Upper lobe of left lung (tissue), 6 donors: ENCODE data around the gene AGAP1. TPM values are rescaled to one million over a fixed set of nuclear protein-coding genes. Genes with fewer than 3 reads are reported as not detected.

ENCODE experiments used
- ATAC-seq, 2 donors: fragments of 200-7000 bp; cut with Tn5 transposase; one replicate each; pipeline ENCODE4 v1.9.1; 2022; ENCODE audit warnings: mild to moderate bottlenecking in 2 of 2, moderate library complexity in 2 of 2; ENCODE audit not compliant: low FRiP score in 2 of 2
- DNase-seq, 2 donors: peaks; one replicate each; pipeline ENCODE4 v3.0.0-alpha.2; 2019 to 2020
- H3K27ac ChIP-seq, 4 donors: fragments of 200-600 bp; sonication (generic); one replicate each; pipeline ENCODE4 v1.5.1; 2016 to 2019
- H3K27me3 ChIP-seq, 4 donors: fragments of 200-600 bp; sonication (generic); one replicate each; pipeline ENCODE4 v1.5.1; 2017 to 2019
- H3K36me3 ChIP-seq, 4 donors: fragments of 200-600 bp; sonication (generic); one replicate each; pipeline ENCODE4 v1.5.1; 2016 to 2019
- H3K4me1 ChIP-seq, 4 donors: fragments of 200-600 bp; sonication (generic); one replicate each; pipeline ENCODE4 v1.5.1; 2018 to 2019
- H3K4me3 ChIP-seq, 4 donors: fragments of 200-600 bp; sonication (generic); one replicate each; pipeline ENCODE4 v1.5.1; 2017 to 2019; ENCODE audit warnings: mild to moderate bottlenecking in 2 of 4, moderate library complexity in 1 of 4
- H3K9me3 ChIP-seq, 4 donors: fragments of 200-600 bp; sonication (generic); one replicate each; pipeline ENCODE4 v1.5.1; 2018 to 2019
- EP300 ChIP-seq, 4 donors: sonication (generic); formaldehyde crosslinking; IDR thresholded peaks; one replicate each; pipeline ENCODE4 v1.5.1; 2017; ENCODE audit warnings: antibody characterized with exemption in 4 of 4, control low read depth in 2 of 4
- POLR2A ChIP-seq, 4 donors: fragments of 450-650 bp; IDR thresholded peaks; one replicate each; pipeline ENCODE4 v1.5.1; 2016 to 2017; ENCODE audit warnings: antibody characterized with exemption in 4 of 4, mild to moderate bottlenecking in 2 of 4
- POLR2AphosphoS5 ChIP-seq, 2 donors: sonication (generic); formaldehyde crosslinking; IDR thresholded peaks; one replicate each; pipeline ENCODE4 v1.5.1; 2017; ENCODE audit warnings: antibody characterized with exemption in 2 of 2
- WGBS, 2 donors: methylation state at CpG; one replicate each; pipeline ENCODE4 v1.1.5; 2017 to 2018; 5-methylcytosine and 5-hydroxymethylcytosine counted together
- total RNA-seq, 6 donors: library from RNA; depleted of rRNA in 4 of 6; stranded (reverse); fragments of >200 nt in 4 of 6; gene quantifications; one replicate each; pipeline versions ENCODE4 v1.1.0 to v1.2.1, GENCODE V29; 2016 to 2021
- TF ChIP-seq, protein P1 (sequence below), 6 experiments: fragments of 450-650 bp in 4 of 6; fragments of 200-600 bp in 2 of 6; sonication (generic) in 2 of 6; IDR thresholded peaks; one replicate each; pipeline ENCODE4 v1.5.1; 2016 to 2019; ENCODE audit warnings: antibody characterized with exemption in 6 of 6
- donor health status: DM: no; HTN: no; CAD: no; lungs with moderate emphysema.
- donor health status: DM: no; HTN: yes; CAD: no; lungs with severe emphysema.

The AGAP1 gene
- total RNA-seq, 6 donors from 2014 or later: 25.5 to 45.1 (median 30.7) TPM

- no peak overlapping the region for H3K4me3 ChIP-seq
- no peaks in the 10 kb centered on the region for H3K27me3 ChIP-seq
- no peak for TF ChIP-seq EP300 (IDR thresholded peaks at IDR 0.05)
- ATAC-seq (no peak), DNase-seq (no peak)
- WGBS, 2 donors: 93 to 97% methylated on average over 13 to 15 of the region's 15 CpGs
- no peak overlapping the region for H3K27ac ChIP-seq
- H3K4me1 ChIP-seq: peaks cover 0 to 8% (median 3%) of the 10 kb centered on the region in 4 donors
- H3K9me3 ChIP-seq: no peaks in the 10 kb centered on the region
- no peaks in the 10 kb centered on the region for H3K36me3 ChIP-seq
Observed at GRCh38 chr2:235612181-235612950, 118.5 kb downstream of the AGAP1 start.

- H3K9me3 ChIP-seq: no peaks in the 10 kb centered on the region
- TF ChIP-seq, protein P1, sequence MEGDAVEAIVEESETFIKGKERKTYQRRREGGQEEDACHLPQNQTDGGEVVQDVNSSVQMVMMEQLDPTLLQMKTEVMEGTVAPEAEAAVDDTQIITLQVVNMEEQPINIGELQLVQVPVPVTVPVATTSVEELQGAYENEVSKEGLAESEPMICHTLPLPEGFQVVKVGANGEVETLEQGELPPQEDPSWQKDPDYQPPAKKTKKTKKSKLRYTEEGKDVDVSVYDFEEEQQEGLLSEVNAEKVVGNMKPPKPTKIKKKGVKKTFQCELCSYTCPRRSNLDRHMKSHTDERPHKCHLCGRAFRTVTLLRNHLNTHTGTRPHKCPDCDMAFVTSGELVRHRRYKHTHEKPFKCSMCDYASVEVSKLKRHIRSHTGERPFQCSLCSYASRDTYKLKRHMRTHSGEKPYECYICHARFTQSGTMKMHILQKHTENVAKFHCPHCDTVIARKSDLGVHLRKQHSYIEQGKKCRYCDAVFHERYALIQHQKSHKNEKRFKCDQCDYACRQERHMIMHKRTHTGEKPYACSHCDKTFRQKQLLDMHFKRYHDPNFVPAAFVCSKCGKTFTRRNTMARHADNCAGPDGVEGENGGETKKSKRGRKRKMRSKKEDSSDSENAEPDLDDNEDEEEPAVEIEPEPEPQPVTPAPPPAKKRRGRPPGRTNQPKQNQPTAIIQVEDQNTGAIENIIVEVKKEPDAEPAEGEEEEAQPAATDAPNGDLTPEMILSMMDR (IDR thresholded peaks at IDR 0.05): no peak
- TF ChIP-seq POLR2AphosphoS5 (IDR thresholded peaks at IDR 0.05): no peak
- TF ChIP-seq EP300 (IDR thresholded peaks at IDR 0.05): no peak
- no peak for TF ChIP-seq POLR2A (IDR thresholded peaks at IDR 0.05)
- H3K27me3 ChIP-seq: no peaks in the 10 kb centered on the region
- WGBS, 2 donors: 88 to 96% methylated on average over 6 of the region's 6 CpGs
- peaks cover 0 to 8% (median 3%) of the 10 kb centered on the region in 4 donors for H3K4me1 ChIP-seq
- DNase-seq (no peak), ATAC-seq (no peak)
- no peak overlapping the region for H3K27ac ChIP-seq
- no peaks in the 10 kb centered on the region for H3K36me3 ChIP-seq
- H3K4me3 ChIP-seq: no peak overlapping the region
Observed at GRCh38 chr2:235613649-235614048, 119.8 kb downstream of the AGAP1 start.

DNA sequence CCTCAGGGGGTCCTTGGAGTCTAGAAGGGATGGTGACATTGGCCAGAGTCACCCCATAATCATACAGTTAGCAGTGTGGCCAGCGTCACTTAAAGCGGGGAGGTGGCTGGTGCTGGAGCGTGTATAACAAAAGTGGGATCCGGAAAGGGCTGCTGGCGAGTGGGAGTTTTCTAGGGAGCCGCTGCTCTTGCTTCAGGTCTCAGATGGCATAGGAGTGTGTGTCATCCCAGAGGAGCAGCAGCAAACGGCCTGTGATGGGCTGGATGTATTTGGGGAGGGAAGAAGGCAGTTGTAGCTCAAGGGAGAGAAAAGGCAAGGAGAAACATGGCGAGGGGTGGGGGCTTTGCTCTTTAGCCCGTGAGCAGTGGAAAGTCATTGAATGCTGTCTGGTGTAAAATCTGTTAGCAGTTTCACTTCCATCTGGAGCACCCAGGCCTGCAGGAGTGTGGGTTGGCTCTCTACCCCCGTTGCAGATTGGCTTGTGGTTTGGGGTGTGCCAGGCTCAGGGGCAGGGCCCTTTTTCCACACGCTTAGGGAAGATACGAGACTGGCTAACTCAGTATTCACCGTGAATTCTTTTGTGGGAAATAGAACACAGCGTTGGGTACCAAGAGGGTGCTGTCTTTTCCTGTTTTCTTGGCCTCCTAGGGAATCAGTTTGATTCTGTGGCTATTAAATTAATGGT lies 120.5 kb downstream of the AGAP1 start:
- no peak for TF ChIP-seq POLR2A (IDR thresholded peaks at IDR 0.05)
- no peak for TF ChIP-seq EP300 (IDR thresholded peaks at IDR 0.05)
- TF ChIP-seq, protein P1 (IDR thresholded peaks at IDR 0.05): no peak
- no peak for TF ChIP-seq POLR2AphosphoS5 (IDR thresholded peaks at IDR 0.05)
- Histone ChIP-seq H3K27ac (no peak overlapping the region), H3K36me3 (no peaks in the 10 kb centered on the region), H3K4me3 (no peak overlapping the region), H3K9me3 (no peaks in the 10 kb centered on the region), H3K27me3 (no peaks in the 10 kb centered on the region), H3K4me1 (peaks cover 0 to 8% (median 3%) of the 10 kb centered on the region in 4 donors)
- DNase-seq (no peak), ATAC-seq (peak in 1 of 2 donors; percentile 41)
- WGBS, 2 donors: 79 to 87% methylated on average over 14 of the region's 14 CpGs

DNA sequence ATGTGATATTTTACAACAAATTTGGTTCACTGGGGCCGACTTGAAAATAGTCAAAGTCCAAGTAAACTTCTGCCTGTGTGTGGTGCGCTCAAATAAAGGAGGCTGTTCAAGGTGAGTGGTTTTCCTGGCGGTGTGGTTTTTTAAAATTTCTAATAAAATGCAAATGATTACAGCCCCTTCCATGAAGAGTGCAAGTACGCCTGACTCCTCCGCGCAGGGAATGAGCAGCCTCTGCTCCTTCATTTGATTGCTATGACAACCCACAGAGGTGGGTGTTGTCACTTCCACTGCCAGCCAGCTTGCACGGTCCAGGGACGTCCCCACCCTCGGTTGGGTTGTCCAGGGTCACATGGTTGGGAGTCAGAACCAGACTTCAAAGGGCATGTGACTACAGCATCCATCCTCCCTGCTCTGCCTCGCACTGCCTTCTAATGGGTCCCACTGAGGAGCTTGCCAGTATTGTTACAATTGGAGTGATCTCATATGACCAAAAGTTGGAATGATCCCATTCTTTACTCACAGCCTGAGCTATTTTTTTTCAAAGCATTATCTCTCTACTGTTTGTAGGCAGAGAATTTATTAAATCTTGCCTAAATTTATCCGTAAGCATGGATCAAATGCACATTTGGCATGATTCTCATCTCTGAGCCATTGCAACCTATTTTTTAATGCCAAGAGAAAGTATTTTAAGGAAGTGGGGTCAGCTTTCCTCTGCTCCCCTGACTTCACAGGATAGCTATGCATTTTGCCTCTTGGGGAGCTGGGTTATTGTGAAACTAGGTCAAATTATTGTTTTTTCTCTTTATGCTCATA lies 121.3 kb downstream of the AGAP1 start:
- no peaks in the 10 kb centered on the region for H3K9me3 ChIP-seq
- no peak for DNase-seq
- TF ChIP-seq POLR2AphosphoS5 (IDR thresholded peaks at IDR 0.05): no peak
- no peak overlapping the region for H3K4me3 ChIP-seq
- no peaks in the 10 kb centered on the region for H3K27me3 ChIP-seq
- H3K27ac ChIP-seq: peak overlapping the region in 1 of 4 donors; percentile 20
- WGBS, 2 donors: 72 to 77% methylated on average over 11 of the region's 11 CpGs
- ATAC-seq: peak; percentile 35 to 93
- H3K36me3 ChIP-seq: no peaks in the 10 kb centered on the region
- peaks cover 0 to 11% (median 3%) of the 10 kb centered on the region in 4 donors for H3K4me1 ChIP-seq

DNA sequence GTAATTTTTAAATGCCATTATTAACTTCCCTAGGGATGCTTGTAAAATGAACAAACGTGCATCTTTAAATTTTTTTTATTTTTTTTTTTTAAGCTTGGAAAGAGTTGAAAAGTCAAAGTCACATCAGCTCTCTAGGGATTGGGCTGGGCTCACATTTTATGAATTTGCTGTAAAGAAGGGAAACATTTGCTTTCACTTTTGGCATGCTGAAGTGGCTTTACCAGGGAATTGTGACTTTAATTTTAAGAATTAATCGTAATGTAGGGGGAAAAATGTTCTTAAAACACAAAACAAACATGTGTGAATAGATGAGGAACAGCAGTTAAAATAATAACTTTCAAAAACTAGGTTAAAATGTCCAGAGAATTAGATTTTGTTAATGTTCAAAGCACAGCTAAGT lies 123.0 kb downstream of the AGAP1 start:
- H3K27me3 ChIP-seq: no peaks in the 10 kb centered on the region
- no peak for ATAC-seq
- no peak overlapping the region for H3K27ac ChIP-seq
- no peak overlapping the region for H3K4me3 ChIP-seq
- no peaks in the 10 kb centered on the region for H3K9me3 ChIP-seq
- no peak for DNase-seq
- 52 to 63% methylated on average over 2 of the region's 2 CpGs for WGBS, 2 donors
- H3K4me1 ChIP-seq: peaks cover 0 to 17% (median 3%) of the 10 kb centered on the region in 4 donors
- TF ChIP-seq EP300 (IDR thresholded peaks at IDR 0.05) (no peak), POLR2A (IDR thresholded peaks at IDR 0.05) (no peak), POLR2AphosphoS5 (IDR thresholded peaks at IDR 0.05) (no peak)
- TF ChIP-seq, protein P1 (IDR thresholded peaks at IDR 0.05): no peak
- no peaks in the 10 kb centered on the region for H3K36me3 ChIP-seq
